Liver (tissue), 3 donors: Measurements from ENCODE around the gene TMBIM1.

Source experiments
- FOXA1 ChIP-seq: IDR thresholded peaks from 2 replicates; pipeline ENCODE4 v1.6.1; 2016; ENCODE audit warnings: antibody characterized with exemption
- GABPA ChIP-seq, 2 donors: IDR thresholded peaks in 1 of 2; conservative IDR thresholded peaks in 1 of 2; 2 replicates each; pipeline ENCODE4 v1.6.1; 2016; ENCODE audit warnings: antibody characterized with exemption in 2 of 2, mild to moderate bottlenecking in 1 of 2, moderate library complexity in 1 of 2
- JUND ChIP-seq, 2 donors: IDR thresholded peaks; 2 replicates each; pipeline ENCODE4 v1.6.1; 2016; ENCODE audit warnings: antibody characterized with exemption in 2 of 2
- MAX ChIP-seq: IDR thresholded peaks from 2 replicates; pipeline ENCODE4 v1.6.1; 2016; ENCODE audit warnings: antibody characterized with exemption
- REST ChIP-seq: IDR thresholded peaks from 2 replicates; pipeline ENCODE4 v1.6.1; 2016; ENCODE audit warnings: antibody characterized with exemption, mild to moderate bottlenecking
- SP1 ChIP-seq: IDR thresholded peaks from 2 replicates; pipeline ENCODE4 v1.6.1; 2018; ENCODE audit warnings: antibody characterized with exemption, mild to moderate bottlenecking
- YY1 ChIP-seq: IDR thresholded peaks from 2 replicates; pipeline ENCODE4 v1.6.1; 2016; ENCODE audit warnings: antibody characterized with exemption, mild to moderate bottlenecking
- TF ChIP-seq, protein P1 (sequence below): fragments of 150-350 bp; IDR thresholded peaks from 2 replicates; pipeline ENCODE4 v1.5.1; 2017; ENCODE audit warnings: improper control_type of control experiment, low read depth, low read length; ENCODE audit not compliant: missing input control
- TF ChIP-seq, protein P2 (sequence below): IDR thresholded peaks from 2 replicates; pipeline ENCODE4 v1.6.1; 2016; ENCODE audit warnings: antibody characterized with exemption
- donor health status: healthy.
- donor health status: healthy.

DNA sequence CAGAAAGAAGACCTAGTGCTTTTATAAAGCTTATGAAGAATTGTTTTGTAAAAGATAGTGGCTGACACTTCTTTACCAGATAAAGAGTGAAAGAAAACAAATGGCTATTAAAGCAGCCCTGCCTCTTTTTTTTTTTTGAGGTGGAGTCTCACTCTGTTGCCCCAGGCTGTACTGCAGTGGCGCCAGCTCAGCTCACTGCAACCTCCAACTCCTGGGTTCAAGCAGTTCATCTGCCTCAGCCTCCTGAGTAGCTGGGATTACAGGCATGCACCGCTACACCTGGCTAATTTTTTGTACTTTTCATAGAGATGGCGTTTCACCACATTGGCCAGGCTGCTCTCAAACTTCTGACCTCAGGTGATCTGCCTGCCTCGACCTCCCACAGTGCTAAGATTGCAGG lies 62.5 kb downstream of the TMBIM1 start:
- TF ChIP-seq, protein P1, sequence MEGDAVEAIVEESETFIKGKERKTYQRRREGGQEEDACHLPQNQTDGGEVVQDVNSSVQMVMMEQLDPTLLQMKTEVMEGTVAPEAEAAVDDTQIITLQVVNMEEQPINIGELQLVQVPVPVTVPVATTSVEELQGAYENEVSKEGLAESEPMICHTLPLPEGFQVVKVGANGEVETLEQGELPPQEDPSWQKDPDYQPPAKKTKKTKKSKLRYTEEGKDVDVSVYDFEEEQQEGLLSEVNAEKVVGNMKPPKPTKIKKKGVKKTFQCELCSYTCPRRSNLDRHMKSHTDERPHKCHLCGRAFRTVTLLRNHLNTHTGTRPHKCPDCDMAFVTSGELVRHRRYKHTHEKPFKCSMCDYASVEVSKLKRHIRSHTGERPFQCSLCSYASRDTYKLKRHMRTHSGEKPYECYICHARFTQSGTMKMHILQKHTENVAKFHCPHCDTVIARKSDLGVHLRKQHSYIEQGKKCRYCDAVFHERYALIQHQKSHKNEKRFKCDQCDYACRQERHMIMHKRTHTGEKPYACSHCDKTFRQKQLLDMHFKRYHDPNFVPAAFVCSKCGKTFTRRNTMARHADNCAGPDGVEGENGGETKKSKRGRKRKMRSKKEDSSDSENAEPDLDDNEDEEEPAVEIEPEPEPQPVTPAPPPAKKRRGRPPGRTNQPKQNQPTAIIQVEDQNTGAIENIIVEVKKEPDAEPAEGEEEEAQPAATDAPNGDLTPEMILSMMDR: no peak
- TF ChIP-seq FOXA1 (no peak), REST (no peak), YY1 (no peak), MAX (no peak), JUND (IDR thresholded peaks at IDR 0.05) (no peak), SP1 (no peak), GABPA (IDR thresholded peaks at IDR 0.05 in 1 of 2, conservative IDR thresholded peaks at IDR 0.05 in 1 of 2) (no peak)
- TF ChIP-seq, protein P2, sequence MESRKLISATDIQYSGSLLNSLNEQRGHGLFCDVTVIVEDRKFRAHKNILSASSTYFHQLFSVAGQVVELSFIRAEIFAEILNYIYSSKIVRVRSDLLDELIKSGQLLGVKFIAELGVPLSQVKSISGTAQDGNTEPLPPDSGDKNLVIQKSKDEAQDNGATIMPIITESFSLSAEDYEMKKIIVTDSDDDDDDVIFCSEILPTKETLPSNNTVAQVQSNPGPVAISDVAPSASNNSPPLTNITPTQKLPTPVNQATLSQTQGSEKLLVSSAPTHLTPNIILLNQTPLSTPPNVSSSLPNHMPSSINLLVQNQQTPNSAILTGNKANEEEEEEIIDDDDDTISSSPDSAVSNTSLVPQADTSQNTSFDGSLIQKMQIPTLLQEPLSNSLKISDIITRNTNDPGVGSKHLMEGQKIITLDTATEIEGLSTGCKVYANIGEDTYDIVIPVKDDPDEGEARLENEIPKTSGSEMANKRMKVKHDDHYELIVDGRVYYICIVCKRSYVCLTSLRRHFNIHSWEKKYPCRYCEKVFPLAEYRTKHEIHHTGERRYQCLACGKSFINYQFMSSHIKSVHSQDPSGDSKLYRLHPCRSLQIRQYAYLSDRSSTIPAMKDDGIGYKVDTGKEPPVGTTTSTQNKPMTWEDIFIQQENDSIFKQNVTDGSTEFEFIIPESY: no peak
